A549 treated with ZK216348 at 1 μM for 4 hours (cell line): ENCODE data around the gene ZSCAN5B. TPM values are rescaled to one million over a fixed set of nuclear protein-coding genes. Genes with fewer than 3 reads are reported as not detected.

Source experiments
- total RNA-seq: library from RNA; stranded (reverse); fragments of 200-300 nt; extraction: Qiagen RNA extraction; gene quantifications from 5 replicates; pipeline ENCODE4 v1.2.3, GENCODE V29; 2022; ENCODE audit warnings: low read depth

The ZSCAN5B gene, protein sequence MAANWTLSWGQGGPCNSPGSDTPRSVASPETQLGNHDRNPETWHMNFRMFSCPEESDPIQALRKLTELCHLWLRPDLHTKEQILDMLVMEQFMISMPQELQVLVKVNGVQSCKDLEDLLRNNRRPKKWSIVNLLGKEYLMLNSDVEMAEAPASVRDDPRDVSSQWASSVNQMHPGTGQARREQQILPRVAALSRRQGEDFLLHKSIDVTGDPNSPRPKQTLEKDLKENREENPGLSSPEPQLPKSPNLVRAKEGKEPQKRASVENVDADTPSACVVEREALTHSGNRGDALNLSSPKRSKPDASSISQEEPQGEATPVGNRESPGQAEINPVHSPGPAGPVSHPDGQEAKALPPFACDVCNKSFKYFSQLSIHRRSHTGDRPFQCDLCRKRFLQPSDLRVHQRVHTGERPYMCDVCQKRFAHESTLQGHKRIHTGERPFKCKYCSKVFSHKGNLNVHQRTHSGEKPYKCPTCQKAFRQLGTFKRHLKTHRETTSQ
- not detected in 5 replicates for total RNA-seq

DNA sequence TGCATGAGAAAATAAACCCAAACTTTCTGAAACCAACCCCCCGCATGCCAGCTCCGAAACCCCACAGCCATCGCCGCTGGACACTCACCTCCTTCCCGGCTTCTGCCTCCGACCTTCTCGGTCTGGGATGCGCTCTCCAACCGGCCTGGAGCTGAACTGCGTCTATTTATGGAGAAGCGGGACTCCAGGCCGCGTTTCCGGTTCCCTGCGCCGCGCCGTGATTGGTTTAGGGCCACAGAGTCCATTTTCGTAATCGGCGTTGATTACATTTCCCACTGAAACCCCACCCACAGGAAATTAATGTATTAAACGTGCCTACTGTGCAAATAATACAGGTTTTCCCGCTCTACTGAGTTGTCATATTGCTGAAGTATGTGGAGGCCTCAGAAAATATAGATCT lies at the start of gene ZSCAN5B:
Gene ZSCAN5B (minus strand): TSS at position 138 of the 400 bp plus-strand sequence. CDS start 4,731 bp downstream, outside the sequence.

GRCh38 chr19:56201973-56202372 lies 4.4 kb upstream of the ZSCAN5B start, which contains the start of gene ZSCAN5C:
ZSCAN5C (plus strand) TSS chr19:56202273; CDS start chr19:56205914, 3,641 bp downstream.

GRCh38 chr19:56175861-56176307 lies 21.7 kb downstream of the ZSCAN5B start, which contains the start of gene GALP:
GALP (plus strand) TSS chr19:56176008; CDS start chr19:56177109, 1,101 bp downstream.

DNA sequence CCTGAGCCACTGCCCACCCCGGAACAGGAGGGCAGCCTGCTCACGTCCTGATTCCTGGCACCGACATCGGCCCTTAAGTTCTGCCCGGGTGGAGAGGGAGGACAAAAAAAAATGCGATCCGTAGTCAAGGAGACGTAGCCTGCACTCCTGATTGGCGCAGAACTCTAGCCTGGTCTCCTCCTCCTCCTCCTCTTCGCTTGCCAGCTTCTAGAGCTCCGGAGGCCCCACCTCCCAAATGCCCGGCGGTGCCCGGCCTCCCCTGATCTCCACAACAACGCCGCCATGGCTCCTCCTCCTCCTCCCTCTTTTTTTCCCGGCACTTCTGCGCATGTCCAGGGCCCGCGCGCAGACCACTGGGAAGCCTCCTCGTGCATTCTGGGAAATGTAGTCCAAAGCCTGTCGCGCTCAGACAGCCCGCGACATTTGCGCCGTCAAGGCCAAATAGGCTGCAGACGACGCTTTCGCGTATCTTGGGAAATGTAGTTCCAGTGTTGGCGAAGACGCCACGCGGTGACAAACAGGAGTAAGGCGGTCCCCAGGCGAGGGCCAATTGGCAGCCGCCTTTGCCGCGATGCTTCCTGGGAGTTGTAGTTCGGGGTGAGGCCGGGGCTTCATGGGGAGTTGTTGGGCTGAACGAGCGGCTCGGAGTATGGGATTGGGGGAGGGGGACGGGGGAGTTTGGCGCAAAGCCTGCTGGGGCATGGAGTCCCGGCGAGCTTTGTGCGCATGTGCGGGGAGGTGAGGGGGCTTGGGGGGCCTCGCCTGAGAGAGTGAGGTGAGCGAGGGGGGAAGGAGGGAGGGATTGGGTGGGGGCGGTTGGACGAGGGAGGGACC lies 56.8 kb downstream of the ZSCAN5B start, which contains the start of gene ZNF444:
Gene ZNF444 (plus strand): TSS at position 705 of the 834 bp plus-strand sequence. CDS start 5,625 bp downstream, outside the sequence.

Other genes starting within 250 kb of the ZSCAN5B start
- not detected in 5 replicates for gene NLRP8, start 250.0 kb downstream of the ZSCAN5B start, total RNA-seq
- gene NLRP5, start 211.0 kb downstream of the ZSCAN5B start, total RNA-seq, result not detected in 5 replicates
- gene ZNF787, start 76.5 kb downstream of the ZSCAN5B start, total RNA-seq, result 20.0 to 54.2 TPM (median 51.6 TPM) in 5 replicates
- 13.3 to 33.0 TPM (median 30.9 TPM) in 5 replicates for gene ZNF444, start 56.5 kb downstream of the ZSCAN5B start, total RNA-seq
- not detected in 5 replicates for gene GALP, start 21.8 kb downstream of the ZSCAN5B start, total RNA-seq
- not detected in 5 replicates for gene ZSCAN5C, start 4.5 kb upstream of the ZSCAN5B start, total RNA-seq
- not detected in 5 replicates for gene EDDM13, start 75.0 kb upstream of the ZSCAN5B start, total RNA-seq
- gene ZSCAN5A, start 117.1 kb upstream of the ZSCAN5B start, total RNA-seq, result 7.8 to 13.2 TPM (median 8.2 TPM) in 5 replicates
- gene ZNF582, start 195.8 kb upstream of the ZSCAN5B start, total RNA-seq, result 0.67 to 1.4 TPM (median 0.72 TPM) in 5 replicates
- 1.8 to 3.0 TPM (median 2.3 TPM) in 5 replicates for gene ZNF583, start 206.5 kb upstream of the ZSCAN5B start, total RNA-seq